Measurements from ENCODE around the gene ACVR1B.

- no peak for TF ChIP-seq CTCF (IDR thresholded peaks at IDR 0.05)
- no peak for TF ChIP-seq POLR2A (IDR thresholded peaks at IDR 0.05)
Measured at GRCh38 chr12:51941011-51941581, 10.4 kb upstream of the ACVR1B start.
